ENCODE measurements around the gene PPFIA4. TPM values are rescaled to one million over a fixed set of nuclear protein-coding genes. Genes with fewer than 3 reads are reported as not detected.
"Not testable (repeated sequence)": the region's sequence is repeated elsewhere in the genome, so short reads cannot be mapped to it uniquely, and the experiment has no call there.

Gene PPFIA4
- not detected for polyA plus RNA-seq

DNA sequence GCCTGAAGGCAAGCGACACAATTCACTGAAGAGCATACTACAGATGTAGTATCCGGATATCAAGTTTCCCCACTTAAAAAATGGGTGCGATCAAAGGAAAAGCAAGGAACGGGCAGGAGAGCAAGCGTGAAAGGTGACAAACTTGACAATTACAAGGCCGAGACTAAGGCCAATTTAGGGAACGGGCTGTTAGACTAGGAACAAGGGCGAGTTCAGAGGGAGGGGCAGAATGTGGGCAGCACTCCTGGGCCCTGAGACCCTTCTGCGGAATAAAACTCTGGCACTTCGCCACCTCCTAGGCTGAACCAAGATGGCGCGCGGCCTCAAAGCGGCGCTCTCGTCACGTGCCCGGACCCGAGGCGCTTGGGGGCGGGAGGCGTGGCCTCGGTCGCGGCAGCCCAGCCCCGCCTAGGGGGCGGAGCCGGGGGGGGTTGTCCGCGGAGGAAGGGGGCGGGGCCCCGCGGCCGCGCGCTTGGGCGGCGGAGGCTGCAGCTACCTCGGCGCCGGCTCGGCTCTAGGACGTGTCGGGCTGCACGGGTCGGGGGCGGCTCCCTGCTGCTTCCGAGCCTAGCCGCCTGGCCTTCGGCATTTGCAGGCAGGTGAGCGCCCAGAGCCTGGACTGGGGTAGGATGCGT is at the start of gene PPFIA4:
PPFIA4 (plus strand) TSS at position 461 of the 635 bp plus-strand sequence. CDS start 12,518 bp downstream, outside the sequence.
- DNase-seq: peak; percentile 79 to 87 (median 86)
- peak within 1 kb of the TSS; percentile 35 to 89 (median 87) for H3K27ac Mint-ChIP-seq
- no peaks in the 10 kb centered on the region for H3K9me3 Mint-ChIP-seq
- peak within 1 kb of the TSS; percentile 77 to 85 (median 82) for H3K4me3 Mint-ChIP-seq
- H3K4me1 Mint-ChIP-seq: peaks cover 20 to 21% of the 10 kb centered on the region in 2 donors
- peaks cover 7 to 17% (median 12%) of the 10 kb centered on the region in 3 donors for H3K36me3 Mint-ChIP-seq
- peaks cover 0 to 2% (median 2%) of the 10 kb centered on the region in 3 donors for H3K27me3 Mint-ChIP-seq (ENCODE audit: low read depth in 3 of 3)

DNA sequence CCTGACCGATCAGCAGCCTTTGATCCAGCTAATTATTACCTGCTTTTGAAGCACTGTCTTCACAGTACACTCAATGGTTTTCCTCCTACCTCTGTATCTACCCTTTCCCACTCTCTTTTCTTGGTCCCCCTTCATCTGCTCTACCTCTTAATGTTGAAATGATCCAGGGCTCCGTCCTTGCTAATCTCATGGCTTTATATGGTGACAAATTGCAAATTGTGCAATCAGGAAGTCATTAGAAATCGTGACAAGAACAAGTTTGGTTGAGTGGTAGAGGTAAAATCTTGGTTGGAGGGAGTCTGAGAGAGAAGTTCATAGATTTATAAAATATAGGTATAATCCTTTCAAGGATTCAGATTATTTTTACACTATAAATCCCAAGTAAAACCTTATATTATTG is 49.7 kb upstream of the PPFIA4 start:
- no peak for DNase-seq
- Mint-ChIP-seq H3K27me3 (ENCODE audit: low read depth in 3 of 3) (peaks cover 2 to 20% (median 12%) of the 10 kb centered on the region in 3 donors), H3K36me3 (no peaks in the 10 kb centered on the region), H3K4me1 (no peaks in the 10 kb centered on the region), H3K27ac (no peak overlapping the region), H3K4me3 (no peak overlapping the region), H3K9me3 (no peaks in the 10 kb centered on the region)

DNA sequence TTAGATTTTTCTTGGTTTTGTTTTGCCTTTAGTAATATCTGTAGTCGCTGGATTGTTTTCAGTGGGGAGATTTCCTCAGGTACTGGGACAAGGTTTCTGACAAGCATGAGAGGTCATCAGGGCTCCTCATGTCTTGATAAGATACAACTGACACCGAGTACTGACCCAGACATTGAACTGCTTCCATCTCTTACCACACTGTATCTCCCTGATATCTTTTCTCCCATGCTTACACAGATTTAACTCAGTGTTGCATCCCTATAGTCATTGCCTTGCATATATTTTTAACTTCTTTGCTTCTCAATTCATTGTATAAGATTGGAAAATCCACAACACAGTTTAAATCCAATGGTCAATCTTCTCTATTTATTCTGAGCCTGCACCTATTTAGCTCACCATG is 46.8 kb upstream of the PPFIA4 start:
- no peak for DNase-seq
- H3K4me3 Mint-ChIP-seq: no peak overlapping the region
- H3K27me3 Mint-ChIP-seq (ENCODE audit: low read depth in 3 of 3): peaks cover 0 to 15% (median 12%) of the 10 kb centered on the region in 3 donors
- H3K27ac Mint-ChIP-seq: no peak overlapping the region
- H3K9me3 Mint-ChIP-seq: no peaks in the 10 kb centered on the region
- H3K36me3 Mint-ChIP-seq: no peaks in the 10 kb centered on the region
- H3K4me1 Mint-ChIP-seq: no peaks in the 10 kb centered on the region

DNA sequence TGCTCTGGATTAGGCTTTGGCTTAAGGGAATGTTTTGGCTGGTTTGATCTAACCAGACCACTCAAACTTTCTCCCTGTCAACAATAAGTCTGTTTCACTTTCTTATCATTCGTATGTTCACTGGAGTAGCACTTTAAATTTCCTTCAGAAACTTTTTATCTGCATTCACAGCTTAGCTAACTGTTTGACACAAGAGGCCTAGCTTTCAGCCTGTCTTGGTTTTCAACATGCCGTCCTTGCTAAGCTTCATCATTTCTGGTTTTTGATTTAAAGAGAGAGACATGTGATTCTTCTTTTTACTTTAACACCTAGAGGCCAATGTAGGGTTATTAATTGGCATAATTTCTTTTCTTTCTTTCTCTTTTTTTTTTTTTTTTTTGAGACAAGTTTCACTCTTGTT is 44.4 kb upstream of the PPFIA4 start:
- no peak for DNase-seq
- Mint-ChIP-seq H3K27ac (no peak overlapping the region), H3K4me1 (no peaks in the 10 kb centered on the region), H3K4me3 (no peak overlapping the region), H3K36me3 (no peaks in the 10 kb centered on the region), H3K27me3 (ENCODE audit: low read depth in 3 of 3) (peaks cover 0 to 12% (median 5%) of the 10 kb centered on the region in 3 donors), H3K9me3 (no peaks in the 10 kb centered on the region)

DNA sequence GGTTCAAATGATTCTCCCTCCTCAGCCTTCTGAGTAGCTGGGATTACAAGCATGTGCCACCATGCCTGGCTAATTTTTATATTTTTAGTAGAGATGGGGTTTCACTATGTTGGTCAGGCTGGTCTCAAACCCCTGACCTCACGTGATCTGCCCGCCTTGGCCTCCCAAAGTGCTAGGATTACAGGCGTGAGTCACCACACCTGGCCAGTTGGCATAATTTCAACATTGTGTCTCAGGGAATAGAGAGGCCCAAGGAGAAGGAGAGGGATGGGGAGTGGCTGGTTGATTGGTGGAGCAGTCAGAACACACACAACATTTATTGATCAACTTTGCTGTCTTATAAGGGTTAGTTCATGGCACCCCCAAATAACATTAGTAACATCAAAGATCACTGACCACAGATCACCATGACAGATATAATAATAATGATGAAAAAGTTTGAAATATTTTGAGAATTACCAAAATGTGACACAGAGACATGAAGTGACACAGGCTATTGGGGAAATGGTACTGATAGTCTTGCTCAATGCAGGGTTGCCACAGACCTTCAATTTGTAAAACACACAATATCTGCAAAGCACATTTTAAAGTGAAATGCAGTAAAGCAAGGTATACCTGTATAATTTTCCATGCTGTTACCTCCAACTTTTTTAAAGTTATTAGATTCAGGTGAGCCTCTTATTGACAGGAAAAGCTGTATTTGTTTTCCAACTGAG is 43.4 kb upstream of the PPFIA4 start:
- no peak overlapping the region for H3K27ac Mint-ChIP-seq

DNA sequence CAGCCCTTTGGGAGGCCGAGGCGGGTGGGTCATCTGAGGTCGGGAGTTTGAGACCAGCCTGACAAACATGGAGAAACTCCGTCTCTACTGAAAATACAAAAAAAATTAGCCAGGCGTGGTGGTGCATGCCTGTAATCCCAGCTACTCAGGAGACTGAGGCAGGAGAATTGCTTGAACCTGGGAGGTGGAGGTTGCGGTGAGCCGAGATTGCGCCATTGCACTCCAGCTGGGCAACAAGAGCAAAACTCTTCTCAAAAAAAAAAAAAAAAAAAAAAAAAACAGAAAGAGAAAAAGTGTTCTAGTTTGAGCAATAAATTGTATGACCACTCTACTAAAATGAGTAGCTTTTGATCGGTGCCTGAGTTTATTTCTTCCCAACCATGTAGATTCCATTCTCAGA is 40.2 kb upstream of the PPFIA4 start:
- H3K27me3 Mint-ChIP-seq (ENCODE audit: low read depth in 3 of 3); H3K4me3 Mint-ChIP-seq; H3K4me1 Mint-ChIP-seq; H3K27ac Mint-ChIP-seq; DNase-seq; H3K9me3 Mint-ChIP-seq; H3K36me3 Mint-ChIP-seq: not testable (repeated sequence)

More for the DNA sequence above, 43.4 kb upstream of the PPFIA4 start:
- Mint-ChIP-seq H3K36me3 (no peaks in the 10 kb centered on the region), H3K27me3 (ENCODE audit: low read depth in 3 of 3) (peaks cover 0 to 8% (median 0%) of the 10 kb centered on the region in 3 donors), H3K9me3 (no peaks in the 10 kb centered on the region), H3K4me1 (no peaks in the 10 kb centered on the region), H3K4me3 (no peak overlapping the region)
- DNase-seq: no peak

DNA sequence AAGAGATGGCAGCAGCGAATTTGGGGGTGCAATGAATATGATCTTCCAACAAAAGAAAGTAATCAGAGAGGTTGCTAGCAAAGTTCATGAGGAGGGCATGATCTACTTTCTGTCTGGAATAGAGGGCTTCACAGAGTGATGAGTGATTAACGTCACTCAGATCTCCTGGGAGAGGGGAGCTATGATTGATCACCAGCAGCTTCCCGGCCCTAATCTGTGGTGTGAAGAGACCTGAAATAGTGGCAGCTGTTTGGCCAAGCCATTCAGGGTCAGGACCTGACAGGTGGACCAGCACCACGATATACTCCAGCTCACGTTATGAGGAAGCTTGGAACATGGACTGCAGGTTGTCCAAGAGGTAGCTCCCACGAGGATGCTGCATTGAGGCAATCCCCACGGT is 39.0 kb upstream of the PPFIA4 start:
- H3K9me3 Mint-ChIP-seq: peaks cover 0 to 2% (median 0%) of the 10 kb centered on the region in 6 donors
- H3K36me3 Mint-ChIP-seq: no peaks in the 10 kb centered on the region
- H3K27ac Mint-ChIP-seq: no peak overlapping the region

DNA sequence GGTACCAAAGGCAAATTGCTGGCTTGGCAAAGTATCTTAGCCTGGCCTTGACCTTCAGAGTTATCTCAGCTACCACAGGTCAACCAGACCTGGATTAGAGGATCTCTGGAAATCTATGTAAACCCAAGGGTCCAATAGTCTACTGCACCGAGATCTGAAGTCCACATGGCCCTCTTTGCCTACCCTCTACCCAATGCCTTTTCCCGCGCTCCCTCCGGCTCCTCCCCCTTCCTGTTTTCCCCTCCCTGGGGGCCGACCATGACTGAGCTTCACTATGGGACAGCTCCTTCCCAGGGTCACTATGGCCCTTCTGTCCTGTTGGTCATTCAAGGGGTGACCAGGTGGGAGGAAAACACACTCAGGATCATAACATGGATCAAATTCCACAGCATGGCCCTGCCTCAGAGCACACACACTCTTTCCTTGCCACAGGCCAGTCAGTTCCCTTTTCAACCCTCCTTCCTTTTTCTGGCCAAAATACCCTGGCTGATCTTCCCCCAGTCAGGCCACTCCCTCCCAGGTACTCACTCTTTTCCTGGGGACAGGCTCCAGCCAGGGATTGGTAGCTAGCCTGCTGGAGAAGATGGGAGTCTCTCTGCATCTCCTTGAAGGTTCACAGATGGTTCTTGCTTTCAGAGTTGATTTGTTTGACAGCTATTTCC is 38.2 kb upstream of the PPFIA4 start:
- Mint-ChIP-seq H3K4me1 (no peaks in the 10 kb centered on the region), H3K27ac (no peak overlapping the region), H3K27me3 (ENCODE audit: low read depth in 3 of 3) (peaks cover 0 to 11% (median 4%) of the 10 kb centered on the region in 3 donors), H3K36me3 (no peaks in the 10 kb centered on the region), H3K4me3 (no peak overlapping the region), H3K9me3 (peaks cover 0 to 2% (median 0%) of the 10 kb centered on the region in 6 donors)
- no peak for DNase-seq

More for the DNA sequence above, 39.0 kb upstream of the PPFIA4 start:
- Mint-ChIP-seq H3K4me1 (no peaks in the 10 kb centered on the region), H3K27me3 (ENCODE audit: low read depth in 3 of 3) (peaks cover 0 to 11% (median 4%) of the 10 kb centered on the region in 3 donors), H3K4me3 (no peak overlapping the region)
- no peak for DNase-seq

DNA sequence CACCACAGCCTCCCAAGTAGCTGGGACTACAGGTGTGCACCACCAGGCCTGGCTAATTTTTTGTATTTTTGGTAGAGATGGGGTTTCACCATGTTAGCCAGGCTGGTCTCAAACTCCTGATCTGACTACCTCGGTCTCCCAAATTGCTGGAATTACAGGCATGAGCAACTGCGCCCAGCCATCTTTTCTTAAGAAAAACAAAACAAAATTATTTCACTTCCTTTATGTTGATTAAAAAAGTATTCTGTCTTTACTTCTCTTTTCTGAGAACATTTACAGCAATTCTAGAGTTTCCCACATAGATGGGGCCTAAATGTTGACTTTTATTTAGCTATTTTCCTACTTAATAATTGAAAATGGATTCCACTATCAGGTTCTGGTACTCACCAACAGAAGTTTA is 36.4 kb upstream of the PPFIA4 start:
- no peak for DNase-seq
- no peak overlapping the region for H3K27ac Mint-ChIP-seq
- H3K36me3 Mint-ChIP-seq: no peaks in the 10 kb centered on the region
- no peaks in the 10 kb centered on the region for H3K4me1 Mint-ChIP-seq
- peaks cover 0 to 2% (median 0%) of the 10 kb centered on the region in 6 donors for H3K9me3 Mint-ChIP-seq
- no peak overlapping the region for H3K4me3 Mint-ChIP-seq
- H3K27me3 Mint-ChIP-seq (ENCODE audit: low read depth in 3 of 3): peaks cover 0 to 18% (median 4%) of the 10 kb centered on the region in 3 donors

DNA sequence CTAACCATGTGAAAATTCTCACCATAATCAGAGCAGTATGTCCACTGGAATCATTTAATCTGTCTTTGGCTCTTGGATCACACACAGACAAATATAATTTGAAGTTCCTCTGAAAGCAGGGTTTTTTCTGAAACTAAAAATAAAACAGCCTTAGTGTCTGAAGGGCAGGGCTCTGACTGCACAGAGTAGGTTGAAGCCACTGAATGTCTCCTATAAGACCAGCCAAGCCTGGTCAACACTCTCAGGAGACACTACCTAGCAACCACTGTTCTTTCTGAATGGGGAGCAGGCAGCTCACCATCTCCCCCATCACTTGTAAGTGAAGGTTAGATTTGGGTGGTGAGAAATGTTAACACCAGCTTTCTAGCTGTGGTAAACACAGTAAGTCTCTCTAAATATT is 35.2 kb upstream of the PPFIA4 start:
- no peak for DNase-seq
- Mint-ChIP-seq H3K4me1 (no peaks in the 10 kb centered on the region), H3K27me3 (ENCODE audit: low read depth in 3 of 3) (peaks cover 2 to 23% (median 7%) of the 10 kb centered on the region in 3 donors), H3K9me3 (peaks cover 0 to 2% (median 0%) of the 10 kb centered on the region in 6 donors), H3K4me3 (no peak overlapping the region), H3K27ac (no peak overlapping the region), H3K36me3 (no peaks in the 10 kb centered on the region)

DNA sequence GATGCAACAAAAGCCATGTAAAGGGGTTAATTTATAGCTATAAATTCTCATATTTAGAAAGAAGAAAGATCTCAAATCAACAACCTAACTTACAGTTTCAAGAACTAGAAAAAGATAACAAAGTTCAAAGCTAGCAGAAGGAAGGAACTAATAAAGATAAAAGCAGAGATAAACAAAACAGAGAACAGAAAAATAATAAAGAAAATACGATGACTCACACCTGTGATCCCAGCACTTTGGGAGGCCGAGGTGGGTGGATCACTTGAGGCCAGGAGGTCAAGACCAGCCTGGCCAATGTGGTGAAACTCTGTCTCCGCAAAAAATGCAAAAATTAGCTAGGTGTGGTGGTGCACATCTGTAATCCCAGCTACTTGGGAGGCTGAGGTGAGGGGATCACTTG is 31.5 kb upstream of the PPFIA4 start:
- H3K9me3 Mint-ChIP-seq: peaks cover 0 to 2% (median 0%) of the 10 kb centered on the region in 6 donors
- H3K27ac Mint-ChIP-seq: no peak overlapping the region
- no peak overlapping the region for H3K4me3 Mint-ChIP-seq
- H3K4me1 Mint-ChIP-seq: peaks cover 4 to 7% of the 10 kb centered on the region in 2 donors
- peaks cover 2 to 20% (median 12%) of the 10 kb centered on the region in 3 donors for H3K27me3 Mint-ChIP-seq (ENCODE audit: low read depth in 3 of 3)
- no peaks in the 10 kb centered on the region for H3K36me3 Mint-ChIP-seq
- no peak for DNase-seq

DNA sequence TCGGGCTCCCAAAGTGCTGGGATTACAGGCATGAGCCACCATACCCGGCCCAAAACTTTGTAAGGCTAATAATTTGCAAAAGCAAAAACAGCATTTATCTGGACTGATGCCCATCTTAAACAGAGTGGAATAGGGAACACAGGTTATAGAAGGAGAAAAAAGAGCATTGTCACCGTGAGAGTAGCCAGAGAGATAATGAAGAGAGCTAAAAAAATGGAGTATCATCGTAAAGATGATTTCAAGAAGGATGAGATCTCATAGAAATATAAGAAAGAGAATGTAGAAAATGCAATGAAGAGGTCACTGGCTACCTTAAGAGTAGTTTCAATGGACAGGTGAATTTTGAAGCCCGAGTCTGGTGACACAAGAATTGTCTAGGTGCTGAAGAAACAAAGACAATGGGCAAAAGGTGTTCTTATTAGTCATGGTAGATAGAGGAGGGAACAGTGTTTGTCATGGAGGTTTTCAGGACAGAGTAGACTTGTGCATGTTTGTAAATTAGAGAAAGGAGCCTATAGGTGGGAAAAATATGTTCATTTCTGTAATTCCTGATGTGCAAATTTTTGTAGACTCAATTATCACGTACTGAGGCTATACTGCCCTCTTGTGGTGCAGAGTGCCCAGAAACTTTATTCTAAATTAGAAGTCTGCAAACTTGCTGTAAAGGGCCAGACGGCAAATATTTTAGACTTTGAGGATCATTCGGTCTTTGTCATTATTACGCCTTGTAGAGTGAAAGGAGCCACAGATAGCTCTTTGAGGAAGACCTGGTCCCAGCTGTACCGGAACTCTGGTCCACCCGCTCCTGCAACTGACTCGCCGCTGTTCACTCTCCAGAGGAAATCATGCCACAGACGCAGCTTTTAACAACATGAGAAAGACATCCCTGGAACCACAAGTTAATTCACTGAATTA is 27.2 kb upstream of the PPFIA4 start:
- H3K36me3 Mint-ChIP-seq: no peaks in the 10 kb centered on the region
- peak; percentile 47 to 55 (median 48) for DNase-seq
- H3K9me3 Mint-ChIP-seq: no peaks in the 10 kb centered on the region
- H3K4me1 Mint-ChIP-seq: peaks cover 4 to 7% of the 10 kb centered on the region in 2 donors
- peak overlapping the region in 1 of 5 donors; percentile 52 for H3K4me3 Mint-ChIP-seq
- H3K27ac Mint-ChIP-seq: no peak overlapping the region
- H3K27me3 Mint-ChIP-seq (ENCODE audit: low read depth in 3 of 3): peaks cover 2 to 12% (median 8%) of the 10 kb centered on the region in 3 donors

DNA sequence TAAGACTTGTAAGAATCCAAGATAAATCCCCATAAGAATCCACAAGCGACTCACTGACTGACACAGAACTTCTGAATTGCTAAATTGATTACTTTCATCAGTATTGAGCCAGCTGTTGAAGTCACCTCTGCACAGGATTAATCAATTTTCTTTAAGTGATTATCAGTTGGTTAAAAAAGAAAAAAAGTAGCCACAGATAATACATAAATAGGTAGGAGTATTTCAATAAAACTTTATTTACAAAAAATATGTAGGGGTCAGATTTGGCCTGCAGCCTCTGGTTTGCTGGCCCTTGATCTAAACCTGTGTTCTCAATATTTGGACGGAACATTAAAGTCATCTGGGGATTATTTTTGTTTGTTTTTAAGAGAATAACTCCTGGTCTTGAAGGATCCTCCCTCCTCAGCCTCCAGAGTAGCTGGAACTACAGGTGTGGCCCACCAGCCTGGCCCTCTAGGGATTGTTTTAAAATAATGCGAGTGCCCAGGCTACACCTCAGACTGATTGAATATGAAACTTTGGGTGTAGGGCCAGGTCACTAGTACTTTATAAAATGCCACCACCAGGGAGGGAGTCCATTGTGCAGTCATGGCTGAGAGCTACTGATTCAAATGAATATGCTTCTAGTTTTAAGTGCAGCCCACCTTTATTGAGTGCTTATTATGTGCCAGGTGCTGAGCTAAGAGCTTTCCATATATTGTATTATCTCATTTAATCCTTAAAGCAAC is 25.9 kb upstream of the PPFIA4 start:
- Mint-ChIP-seq H3K36me3 (no peaks in the 10 kb centered on the region), H3K4me1 (peaks cover 4 to 8% of the 10 kb centered on the region in 2 donors), H3K4me3 (no peak overlapping the region), H3K27me3 (ENCODE audit: low read depth in 3 of 3) (peaks cover 0 to 12% (median 5%) of the 10 kb centered on the region in 3 donors), H3K27ac (no peak overlapping the region), H3K9me3 (no peaks in the 10 kb centered on the region)
- no peak for DNase-seq

All from immature natural killer cell (primary cell).